Measurements from ENCODE around the gene LMCD1.

DNA sequence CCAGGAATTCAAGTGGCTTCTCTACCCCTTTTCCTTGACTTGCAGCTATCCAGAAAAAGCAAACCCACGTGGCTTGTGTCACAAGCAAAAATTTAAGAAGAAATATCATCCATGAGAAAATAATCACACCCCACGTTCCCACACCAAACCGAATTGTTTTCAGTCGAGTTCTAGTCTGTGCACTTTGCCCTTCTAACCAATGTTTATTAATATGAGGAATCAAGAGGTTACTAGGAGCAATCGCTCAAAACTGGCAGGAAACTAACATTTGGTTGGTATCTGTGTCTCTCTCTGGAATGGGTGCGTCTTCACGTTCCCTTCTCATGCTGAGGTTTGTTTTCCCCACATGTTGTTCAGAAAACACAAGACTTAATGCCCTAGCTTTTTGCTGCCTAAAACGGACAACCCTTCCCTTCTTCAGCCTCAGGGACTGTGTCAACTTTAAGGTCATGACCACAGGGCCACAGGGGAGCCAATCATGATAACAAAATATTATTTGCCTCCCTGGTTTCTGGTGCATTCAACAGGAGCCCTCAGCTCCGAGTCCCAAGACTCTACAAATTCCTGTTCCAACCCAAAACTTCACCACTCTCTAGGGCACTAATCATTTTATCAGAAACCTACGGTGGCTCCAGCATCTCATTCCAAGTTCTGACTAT lies 41.4 kb upstream of the LMCD1 start:
- no peak for TF ChIP-seq YY1 (IDR thresholded peaks at IDR 0.05; ENCODE audit: low read depth)
- no peak for TF ChIP-seq EP300 (IDR thresholded peaks at IDR 0.05; ENCODE audit: borderline replicate concordance)
- no peak for TF ChIP-seq NFIC (IDR thresholded peaks at IDR 0.05)
- TF ChIP-seq CEBPB (IDR thresholded peaks at IDR 0.05) = no peak
- TF ChIP-seq, protein P1, sequence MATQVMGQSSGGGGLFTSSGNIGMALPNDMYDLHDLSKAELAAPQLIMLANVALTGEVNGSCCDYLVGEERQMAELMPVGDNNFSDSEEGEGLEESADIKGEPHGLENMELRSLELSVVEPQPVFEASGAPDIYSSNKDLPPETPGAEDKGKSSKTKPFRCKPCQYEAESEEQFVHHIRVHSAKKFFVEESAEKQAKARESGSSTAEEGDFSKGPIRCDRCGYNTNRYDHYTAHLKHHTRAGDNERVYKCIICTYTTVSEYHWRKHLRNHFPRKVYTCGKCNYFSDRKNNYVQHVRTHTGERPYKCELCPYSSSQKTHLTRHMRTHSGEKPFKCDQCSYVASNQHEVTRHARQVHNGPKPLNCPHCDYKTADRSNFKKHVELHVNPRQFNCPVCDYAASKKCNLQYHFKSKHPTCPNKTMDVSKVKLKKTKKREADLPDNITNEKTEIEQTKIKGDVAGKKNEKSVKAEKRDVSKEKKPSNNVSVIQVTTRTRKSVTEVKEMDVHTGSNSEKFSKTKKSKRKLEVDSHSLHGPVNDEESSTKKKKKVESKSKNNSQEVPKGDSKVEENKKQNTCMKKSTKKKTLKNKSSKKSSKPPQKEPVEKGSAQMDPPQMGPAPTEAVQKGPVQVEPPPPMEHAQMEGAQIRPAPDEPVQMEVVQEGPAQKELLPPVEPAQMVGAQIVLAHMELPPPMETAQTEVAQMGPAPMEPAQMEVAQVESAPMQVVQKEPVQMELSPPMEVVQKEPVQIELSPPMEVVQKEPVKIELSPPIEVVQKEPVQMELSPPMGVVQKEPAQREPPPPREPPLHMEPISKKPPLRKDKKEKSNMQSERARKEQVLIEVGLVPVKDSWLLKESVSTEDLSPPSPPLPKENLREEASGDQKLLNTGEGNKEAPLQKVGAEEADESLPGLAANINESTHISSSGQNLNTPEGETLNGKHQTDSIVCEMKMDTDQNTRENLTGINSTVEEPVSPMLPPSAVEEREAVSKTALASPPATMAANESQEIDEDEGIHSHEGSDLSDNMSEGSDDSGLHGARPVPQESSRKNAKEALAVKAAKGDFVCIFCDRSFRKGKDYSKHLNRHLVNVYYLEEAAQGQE (IDR thresholded peaks at IDR 0.05; ENCODE audit: low read depth) = no peak
- TF ChIP-seq, protein P2, sequence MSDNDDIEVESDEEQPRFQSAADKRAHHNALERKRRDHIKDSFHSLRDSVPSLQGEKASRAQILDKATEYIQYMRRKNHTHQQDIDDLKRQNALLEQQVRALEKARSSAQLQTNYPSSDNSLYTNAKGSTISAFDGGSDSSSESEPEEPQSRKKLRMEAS (IDR thresholded peaks at IDR 0.05) = no peak
- no peak for TF ChIP-seq RAD21 (IDR thresholded peaks at IDR 0.05; ENCODE audit: low read depth)
- no peak for TF ChIP-seq CREB1 (IDR thresholded peaks at IDR 0.05; ENCODE audit: low read depth)
- no peak for TF ChIP-seq TAF1 (IDR thresholded peaks at IDR 0.05; ENCODE audit: low read depth)
- no peak for TF ChIP-seq TEAD4 (IDR thresholded peaks at IDR 0.05)

Measured in Ishikawa (cell line).